Measurements from ENCODE around the gene DUSP7.

DUSP7 gene

DNA sequence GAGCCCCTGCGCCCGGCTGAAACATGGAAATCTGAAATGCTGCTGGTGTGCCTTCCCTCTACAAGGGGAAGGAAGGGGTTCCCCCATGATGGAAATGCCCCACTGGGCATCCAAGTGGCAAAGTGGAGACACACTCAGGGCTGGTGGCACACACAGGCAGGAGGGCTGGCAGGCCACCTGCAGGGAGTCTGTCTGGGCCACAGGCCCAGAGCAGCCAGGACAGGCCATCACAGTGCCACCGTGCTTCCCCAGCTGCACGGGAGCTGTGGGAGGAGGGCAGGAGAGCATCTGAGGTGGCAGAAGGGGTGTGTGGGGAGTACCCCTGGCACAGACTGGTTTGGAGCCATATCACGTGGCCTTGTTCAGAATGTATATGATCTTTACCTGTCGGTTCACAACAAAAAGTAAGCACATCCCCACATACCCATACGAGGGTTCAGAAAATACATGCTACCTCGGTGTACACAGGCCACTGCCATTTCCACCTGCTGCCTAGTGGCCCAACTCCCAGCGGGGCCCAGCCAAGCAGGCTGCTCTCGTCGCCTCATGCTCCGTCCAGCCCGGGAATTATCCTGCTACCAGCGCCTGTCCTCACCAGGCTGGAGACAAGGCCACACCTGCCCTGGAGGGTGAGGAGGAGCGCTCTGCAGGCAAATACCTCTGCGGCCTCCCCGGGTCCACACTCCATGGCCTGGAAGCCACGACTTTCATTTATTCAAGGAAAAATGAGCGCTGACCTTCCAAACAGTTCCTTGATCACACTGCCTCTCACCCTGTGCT lies 22.6 kb upstream of the DUSP7 start:
- no peaks in the 10 kb centered on the region for H3K9me3 ChIP-seq (ENCODE audit: control insufficient read depth, insufficient read depth, low read depth, low read length)
- ChIA-PET CTCF (no interaction called here), POLR2A (interaction anchor here (0.7 kb wide), 1 partner anchor 26 kb away, joined by 6 read pairs; no protein-coding TSS in a partner anchor)
- peaks cover 0 to 29% of the 10 kb centered on the region in 2 experiments; a peak in 1 of 3 replicates for H3K36me3 ChIP-seq (ENCODE audit: control insufficient read depth in 2 of 2, insufficient read depth in 1 of 2, low read length in 2 of 2)
- no peak overlapping the region for H3K27ac ChIP-seq (ENCODE audit: extremely low read depth, low read depth, low read length)
- H3K4me3 ChIP-seq (ENCODE audit: low read depth, low read length) = no peak overlapping the region
- no peaks in the 10 kb centered on the region for H3K4me1 ChIP-seq (ENCODE audit: control insufficient read depth, insufficient read depth, low read length)
- TF ChIP-seq GLI4 (tag by site-specific recombination; IDR thresholded peaks at IDR 0.05) (no peak), ZNF211 (tag by site-specific recombination; IDR thresholded peaks at IDR 0.05; ENCODE audit: low read depth) (no peak)

DNA sequence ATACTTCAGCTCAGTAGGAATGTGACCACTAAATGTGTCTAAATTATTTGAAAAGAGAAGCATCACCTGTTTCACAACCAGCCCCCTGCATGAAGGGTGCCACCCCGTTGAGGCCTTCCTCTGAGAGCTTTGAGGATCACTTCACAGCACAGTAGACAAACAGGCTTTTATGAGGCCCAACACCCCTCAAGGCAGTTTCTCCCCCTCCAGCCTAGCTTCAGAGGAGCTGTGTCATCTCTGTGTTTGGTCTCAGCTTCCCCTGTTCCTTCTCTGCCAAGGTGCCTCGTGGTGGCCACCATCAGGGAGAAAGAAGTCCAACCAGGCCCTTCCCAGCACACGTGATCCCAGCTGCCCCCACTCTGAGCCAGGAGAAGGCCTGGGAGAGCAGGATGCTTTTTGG lies 21.6 kb upstream of the DUSP7 start:
- Histone ChIP-seq H3K4me3 (ENCODE audit: low read depth, low read length) (no peak overlapping the region), H3K27ac (ENCODE audit: extremely low read depth, low read depth, low read length) (no peak overlapping the region), H3K36me3 (ENCODE audit: control insufficient read depth in 2 of 2, insufficient read depth in 1 of 2, low read length in 2 of 2) (peaks cover 0 to 35% of the 10 kb centered on the region in 2 experiments; a peak in 1 of 3 replicates), H3K4me1 (ENCODE audit: control insufficient read depth, insufficient read depth, low read length) (no peaks in the 10 kb centered on the region), H3K9me3 (ENCODE audit: control insufficient read depth, insufficient read depth, low read depth, low read length) (no peaks in the 10 kb centered on the region)
- CTCF ChIA-PET = interaction anchor here (0.8 kb wide), 1 partner anchor 73 kb away, joined by 3 read pairs; no protein-coding TSS in a partner anchor
- POLR2A ChIA-PET = no interaction called here
- 0 out of 2 replicates have a peak, but pooled peaks have one; percentile 13 for TF ChIP-seq GLIS1 (tag by site-specific recombination; IDR thresholded peaks at IDR 0.05)
- TF ChIP-seq FEZF1 (tag by site-specific recombination; IDR thresholded peaks at IDR 0.05) = no peak
- TF ChIP-seq, protein P1, sequence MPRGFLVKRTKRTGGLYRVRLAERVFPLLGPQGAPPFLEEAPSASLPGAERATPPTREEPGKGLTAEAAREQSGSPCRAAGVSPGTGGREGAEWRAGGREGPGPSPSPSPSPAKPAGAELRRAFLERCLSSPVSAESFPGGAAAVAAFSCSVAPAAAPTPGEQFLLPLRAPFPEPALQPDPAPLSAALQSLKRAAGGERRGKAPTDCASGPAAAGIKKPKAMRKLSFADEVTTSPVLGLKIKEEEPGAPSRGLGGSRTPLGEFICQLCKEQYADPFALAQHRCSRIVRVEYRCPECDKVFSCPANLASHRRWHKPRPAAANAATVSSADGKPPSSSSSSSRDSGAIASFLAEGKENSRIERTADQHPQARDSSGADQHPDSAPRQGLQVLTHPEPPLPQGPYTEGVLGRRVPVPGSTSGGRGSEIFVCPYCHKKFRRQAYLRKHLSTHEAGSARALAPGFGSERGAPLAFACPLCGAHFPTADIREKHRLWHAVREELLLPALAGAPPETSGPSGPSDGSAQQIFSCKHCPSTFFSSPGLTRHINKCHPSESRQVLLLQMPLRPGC (tag by site-specific recombination; IDR thresholded peaks at IDR 0.05) = no peak
- TF ChIP-seq, protein P2, sequence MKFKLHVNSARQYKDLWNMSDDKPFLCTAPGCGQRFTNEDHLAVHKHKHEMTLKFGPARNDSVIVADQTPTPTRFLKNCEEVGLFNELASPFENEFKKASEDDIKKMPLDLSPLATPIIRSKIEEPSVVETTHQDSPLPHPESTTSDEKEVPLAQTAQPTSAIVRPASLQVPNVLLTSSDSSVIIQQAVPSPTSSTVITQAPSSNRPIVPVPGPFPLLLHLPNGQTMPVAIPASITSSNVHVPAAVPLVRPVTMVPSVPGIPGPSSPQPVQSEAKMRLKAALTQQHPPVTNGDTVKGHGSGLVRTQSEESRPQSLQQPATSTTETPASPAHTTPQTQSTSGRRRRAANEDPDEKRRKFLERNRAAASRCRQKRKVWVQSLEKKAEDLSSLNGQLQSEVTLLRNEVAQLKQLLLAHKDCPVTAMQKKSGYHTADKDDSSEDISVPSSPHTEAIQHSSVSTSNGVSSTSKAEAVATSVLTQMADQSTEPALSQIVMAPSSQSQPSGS (tag by site-specific recombination; IDR thresholded peaks at IDR 0.05; ENCODE audit: low read depth) = no peak
- TF ChIP-seq ZIC2 (tag by site-specific recombination; IDR thresholded peaks at IDR 0.05) = peak; percentile 95

DNA sequence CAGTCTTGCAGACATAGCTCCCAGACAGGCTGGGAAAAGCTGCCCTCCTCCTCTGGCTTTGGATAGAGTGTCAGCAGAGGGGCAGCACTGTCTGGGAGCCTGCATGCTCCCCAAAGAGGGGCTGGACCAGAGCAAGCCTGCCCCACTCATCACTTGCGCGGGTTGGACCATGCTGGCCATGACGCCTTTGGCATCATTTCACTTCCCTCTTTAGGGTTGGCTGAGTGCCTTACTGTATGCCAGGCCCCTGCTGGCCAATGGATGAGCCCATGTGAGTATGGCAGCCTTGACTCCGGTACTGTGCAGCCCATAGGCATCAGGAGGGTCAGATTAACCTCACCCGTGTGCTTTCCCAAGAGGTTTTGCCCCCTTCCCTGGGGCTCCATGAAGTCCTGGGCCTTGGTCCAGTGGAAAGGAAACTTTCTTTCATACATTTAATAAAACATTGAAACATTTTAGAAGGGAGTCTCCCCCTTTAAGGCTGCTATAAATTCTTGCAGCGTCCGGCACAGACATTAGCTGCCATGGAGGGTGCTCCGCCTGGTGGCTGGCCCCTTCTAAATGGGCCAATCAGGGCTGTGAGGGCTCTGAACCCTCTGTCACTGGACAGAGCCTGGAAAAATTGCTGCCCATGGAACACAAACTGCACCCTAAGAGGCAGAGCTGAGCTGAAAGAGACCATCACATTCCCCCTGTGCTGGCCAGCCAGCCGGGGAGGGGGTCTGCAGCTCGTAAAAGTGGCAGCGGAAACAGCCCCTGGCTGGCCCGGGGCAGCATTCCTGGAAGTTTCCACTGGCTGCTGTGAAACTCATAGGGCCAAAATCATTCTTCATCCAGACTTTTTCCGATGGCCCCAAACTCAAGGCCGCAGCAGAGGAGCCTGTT lies 20.8 kb upstream of the DUSP7 start:
- no peaks in the 10 kb centered on the region for H3K9me3 ChIP-seq (ENCODE audit: control insufficient read depth, insufficient read depth, low read depth, low read length)
- H3K27ac ChIP-seq (ENCODE audit: extremely low read depth, low read depth, low read length) = no peak overlapping the region
- no peaks in the 10 kb centered on the region for H3K4me1 ChIP-seq (ENCODE audit: control insufficient read depth, insufficient read depth, low read length)
- peaks cover 0 to 35% of the 10 kb centered on the region in 2 experiments; a peak in 1 of 3 replicates for H3K36me3 ChIP-seq (ENCODE audit: control insufficient read depth in 2 of 2, insufficient read depth in 1 of 2, low read length in 2 of 2)
- H3K4me3 ChIP-seq (ENCODE audit: low read depth, low read length) = no peak overlapping the region
- CTCF ChIA-PET = interaction anchor here (0.6 to 0.7 kb wide), 2 partner anchors 8 to 45 kb away, joined by 3 to 6 read pairs; no protein-coding TSS in a partner anchor
- POLR2A ChIA-PET = no interaction called here
- TF ChIP-seq, protein P1 (tag by site-specific recombination; IDR thresholded peaks at IDR 0.05) = no peak
- TF ChIP-seq ZNF707 (tag by site-specific recombination; IDR thresholded peaks at IDR 0.05) (no peak), ZFP3 (tag by site-specific recombination; IDR thresholded peaks at IDR 0.05; ENCODE audit: low read depth) (no peak), ZBTB7A (tag by site-specific recombination; IDR thresholded peaks at IDR 0.05; ENCODE audit: low read depth) (no peak), ZNF23 (tag by site-specific recombination; IDR thresholded peaks at IDR 0.05; ENCODE audit: borderline replicate concordance) (no peak), ZNF391 (tag by site-specific recombination; IDR thresholded peaks at IDR 0.05; ENCODE audit: borderline replicate concordance, low read depth) (no peak), ZNF184 (tag by site-specific recombination; IDR thresholded peaks at IDR 0.05) (no peak), ZNF585B (tag by site-specific recombination; IDR thresholded peaks at IDR 0.05) (no peak), ZNF785 (tag by site-specific recombination; IDR thresholded peaks at IDR 0.05) (no peak), ZNF133 (tag by site-specific recombination; IDR thresholded peaks at IDR 0.05) (no peak)
- TF ChIP-seq, protein P3, sequence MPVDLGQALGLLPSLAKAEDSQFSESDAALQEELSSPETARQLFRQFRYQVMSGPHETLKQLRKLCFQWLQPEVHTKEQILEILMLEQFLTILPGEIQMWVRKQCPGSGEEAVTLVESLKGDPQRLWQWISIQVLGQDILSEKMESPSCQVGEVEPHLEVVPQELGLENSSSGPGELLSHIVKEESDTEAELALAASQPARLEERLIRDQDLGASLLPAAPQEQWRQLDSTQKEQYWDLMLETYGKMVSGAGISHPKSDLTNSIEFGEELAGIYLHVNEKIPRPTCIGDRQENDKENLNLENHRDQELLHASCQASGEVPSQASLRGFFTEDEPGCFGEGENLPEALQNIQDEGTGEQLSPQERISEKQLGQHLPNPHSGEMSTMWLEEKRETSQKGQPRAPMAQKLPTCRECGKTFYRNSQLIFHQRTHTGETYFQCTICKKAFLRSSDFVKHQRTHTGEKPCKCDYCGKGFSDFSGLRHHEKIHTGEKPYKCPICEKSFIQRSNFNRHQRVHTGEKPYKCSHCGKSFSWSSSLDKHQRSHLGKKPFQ (tag by site-specific recombination; IDR thresholded peaks at IDR 0.05) = no peak
- TF ChIP-seq, protein P4, sequence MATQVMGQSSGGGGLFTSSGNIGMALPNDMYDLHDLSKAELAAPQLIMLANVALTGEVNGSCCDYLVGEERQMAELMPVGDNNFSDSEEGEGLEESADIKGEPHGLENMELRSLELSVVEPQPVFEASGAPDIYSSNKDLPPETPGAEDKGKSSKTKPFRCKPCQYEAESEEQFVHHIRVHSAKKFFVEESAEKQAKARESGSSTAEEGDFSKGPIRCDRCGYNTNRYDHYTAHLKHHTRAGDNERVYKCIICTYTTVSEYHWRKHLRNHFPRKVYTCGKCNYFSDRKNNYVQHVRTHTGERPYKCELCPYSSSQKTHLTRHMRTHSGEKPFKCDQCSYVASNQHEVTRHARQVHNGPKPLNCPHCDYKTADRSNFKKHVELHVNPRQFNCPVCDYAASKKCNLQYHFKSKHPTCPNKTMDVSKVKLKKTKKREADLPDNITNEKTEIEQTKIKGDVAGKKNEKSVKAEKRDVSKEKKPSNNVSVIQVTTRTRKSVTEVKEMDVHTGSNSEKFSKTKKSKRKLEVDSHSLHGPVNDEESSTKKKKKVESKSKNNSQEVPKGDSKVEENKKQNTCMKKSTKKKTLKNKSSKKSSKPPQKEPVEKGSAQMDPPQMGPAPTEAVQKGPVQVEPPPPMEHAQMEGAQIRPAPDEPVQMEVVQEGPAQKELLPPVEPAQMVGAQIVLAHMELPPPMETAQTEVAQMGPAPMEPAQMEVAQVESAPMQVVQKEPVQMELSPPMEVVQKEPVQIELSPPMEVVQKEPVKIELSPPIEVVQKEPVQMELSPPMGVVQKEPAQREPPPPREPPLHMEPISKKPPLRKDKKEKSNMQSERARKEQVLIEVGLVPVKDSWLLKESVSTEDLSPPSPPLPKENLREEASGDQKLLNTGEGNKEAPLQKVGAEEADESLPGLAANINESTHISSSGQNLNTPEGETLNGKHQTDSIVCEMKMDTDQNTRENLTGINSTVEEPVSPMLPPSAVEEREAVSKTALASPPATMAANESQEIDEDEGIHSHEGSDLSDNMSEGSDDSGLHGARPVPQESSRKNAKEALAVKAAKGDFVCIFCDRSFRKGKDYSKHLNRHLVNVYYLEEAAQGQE (tag by site-specific recombination; IDR thresholded peaks at IDR 0.05) = no peak

All from HEK293 (cell line).